Testis (tissue), 3 donors: ENCODE data around the gene MACROD1. TPM values are rescaled to one million over a fixed set of nuclear protein-coding genes. Genes with fewer than 3 reads are reported as not detected.
A peak's percentile ranks its signal among the peaks of the same experiment; 100 is the strongest.

Experiments used
- DNase-seq: peaks from one replicate; pipeline ENCODE4 v3.0.0-alpha.2; 2019
- H3K27ac ChIP-seq, 2 donors: fragments of 200-600 bp; sonication (generic); one replicate each; pipeline ENCODE4 v1.5.1; 2019
- H3K27me3 ChIP-seq: fragments of 200-600 bp; sonication (generic); one replicate; pipeline ENCODE4 v1.5.1; 2019
- H3K36me3 ChIP-seq: fragments of 200-600 bp; sonication (generic); one replicate; pipeline ENCODE4 v1.5.1; 2017; ENCODE audit warnings: low read depth; ENCODE audit errors: missing control alignments
- H3K4me1 ChIP-seq: fragments of 200-600 bp; sonication (generic); one replicate; pipeline ENCODE4 v1.5.1; 2019
- H3K4me3 ChIP-seq, 2 donors: fragments of 200-600 bp; sonication (generic); one replicate each; pipeline ENCODE4 v1.5.1; 2017 to 2019
- H3K9me3 ChIP-seq: fragments of 200-600 bp; sonication (generic); one replicate; pipeline ENCODE4 v1.5.1; 2017
- CTCF ChIP-seq, 3 experiments: fragments of 450-650 bp in 2 of 3; fragments of 200-600 bp in 1 of 3; sonication (generic) in 1 of 3; IDR thresholded peaks; one replicate each; pipeline ENCODE4 v1.5.1; 2016 to 2019; ENCODE audit warnings: antibody characterized with exemption in 3 of 3, mild to moderate bottlenecking in 2 of 3, moderate library complexity in 1 of 3
- POLR2A ChIP-seq: fragments of 450-650 bp; IDR thresholded peaks from one replicate; pipeline ENCODE4 v1.6.1; 2017; ENCODE audit warnings: antibody characterized with exemption, mild to moderate bottlenecking, moderate library complexity
- WGBS, 2 donors: methylation state at CpG; one replicate each; pipeline ENCODE4 v1.1.5; 2018; 5-methylcytosine and 5-hydroxymethylcytosine counted together
- intact Hi-C: fragments of 100-400 bp; cut with DNase I; formaldehyde crosslinking; loops from one replicate; pipeline ENCODE4 v1.15.1; 2023; ENCODE audit warnings: low total_unique reads
- polyA plus RNA-seq: library from polyadenylated mRNA; stranded (reverse); fragments of 350-450 nt; fragmentation: Illumina TruSeq; extraction: RNeasy Lipid Tissue Mini Kit (QIAGEN cat#74804); gene quantifications from one replicate; pipeline ENCODE4 v1.2.3, GENCODE V29; 2014; ENCODE audit warnings: low read depth, low replicate concordance; ENCODE audit not compliant: insufficient read depth
- total RNA-seq, 2 donors: library from RNA; depleted of rRNA; stranded (reverse); fragments of >200 nt; gene quantifications; one replicate each; pipeline ENCODE4 v1.2.3, GENCODE V29; 2016

The MACROD1 gene
- total and polyA plus RNA-seq, 3 donors from 2014 or later: 13.3 to 15.3 (median 14.1) TPM

- H3K27ac ChIP-seq: no peak within 1 kb of the TSS
Measured at GRCh38 chr11:64035576-64035975, 130.3 kb downstream of the MACROD1 start, which contains the start of gene FLRT1. Gene FLRT1 (plus strand): TSS chr11:64035931. CDS start chr11:64116268, 80,337 bp downstream.

GRCh38 chr11:64035081-64035524 is 130.8 kb downstream of the MACROD1 start:
- no peak overlapping the region for H3K27ac ChIP-seq
- peaks cover 5% of the 10 kb centered on the region for H3K4me1 ChIP-seq
- H3K4me3 ChIP-seq: no peak overlapping the region
- DNase-seq: no peak
- intact Hi-C loops: no loop called here
- H3K27me3 ChIP-seq: no peaks in the 10 kb centered on the region
- TF ChIP-seq CTCF (IDR thresholded peaks at IDR 0.05): no peak
- TF ChIP-seq POLR2A: no peak
- H3K9me3 ChIP-seq: no peaks in the 10 kb centered on the region
- WGBS, 2 donors: 11 to 13% methylated on average over 17 of the region's 17 CpGs
- H3K36me3 ChIP-seq: no peaks in the 10 kb centered on the region

More at GRCh38 chr11:64035576-64035975, 130.3 kb downstream of the MACROD1 start, which contains the start of gene FLRT1:
- peaks cover 5% of the 10 kb centered on the region for H3K4me1 ChIP-seq
- DNase-seq: no peak
- H3K27me3 ChIP-seq: no peaks in the 10 kb centered on the region
- H3K4me3 ChIP-seq: peak within 1 kb of the TSS; percentile 43 to 61
- WGBS, 2 donors: 0% methylated on average over 11 of the region's 64 CpGs; no CpG with 5 or more reads in 1 of the 2 donors
- H3K9me3 ChIP-seq: no peaks in the 10 kb centered on the region
- intact Hi-C loops: no loop called here
- TF ChIP-seq POLR2A: no peak
- H3K36me3 ChIP-seq: no peaks in the 10 kb centered on the region

DNA sequence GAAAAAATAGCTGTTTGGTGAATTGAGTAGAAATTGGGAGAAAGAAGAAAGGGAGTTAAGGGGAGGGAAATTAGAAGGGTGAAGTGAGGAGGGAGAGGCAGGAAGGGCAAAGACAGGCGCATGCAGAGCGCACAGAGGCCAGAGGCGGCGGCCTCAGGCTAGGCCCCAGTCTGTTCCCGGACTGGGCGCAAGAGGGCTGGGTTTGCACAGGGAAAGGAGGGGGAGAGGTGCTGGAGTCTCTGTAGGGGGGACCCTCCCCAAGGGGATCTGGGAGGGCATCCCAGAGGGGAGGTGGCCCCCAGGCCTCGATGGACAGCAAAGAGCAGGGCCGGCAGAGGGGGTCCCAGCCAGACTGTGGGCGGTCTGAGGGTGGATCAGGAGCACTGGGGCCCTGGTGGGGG is 131.5 kb downstream of the MACROD1 start:
- Histone ChIP-seq H3K4me3 (no peak overlapping the region), H3K9me3 (no peaks in the 10 kb centered on the region), H3K27me3 (no peaks in the 10 kb centered on the region), H3K36me3 (no peaks in the 10 kb centered on the region), H3K27ac (no peak overlapping the region), H3K4me1 (peaks cover 5% of the 10 kb centered on the region)
- no peak for DNase-seq
- intact Hi-C loops: no loop called here
- 66 to 68% methylated on average over 9 of the region's 9 CpGs for WGBS, 2 donors
- TF ChIP-seq POLR2A (no peak), CTCF (IDR thresholded peaks at IDR 0.05) (no peak)

GRCh38 chr11:64032050-64032449 is 133.9 kb downstream of the MACROD1 start:
- H3K27me3 ChIP-seq: no peaks in the 10 kb centered on the region
- no peak for DNase-seq
- H3K4me1 ChIP-seq: peaks cover 5% of the 10 kb centered on the region
- TF ChIP-seq CTCF (IDR thresholded peaks at IDR 0.05) (no peak), POLR2A (no peak)
- WGBS, 2 donors: 59 to 82% methylated on average over 4 of the region's 4 CpGs
- no peak overlapping the region for H3K4me3 ChIP-seq
- H3K27ac ChIP-seq: no peak overlapping the region
- no peaks in the 10 kb centered on the region for H3K36me3 ChIP-seq
- no peaks in the 10 kb centered on the region for H3K9me3 ChIP-seq
- intact Hi-C loops: no loop called here

- Histone ChIP-seq H3K36me3 (no peaks in the 10 kb centered on the region), H3K27me3 (no peaks in the 10 kb centered on the region), H3K9me3 (no peaks in the 10 kb centered on the region), H3K4me3 (no peak overlapping the region), H3K4me1 (peaks cover 5% of the 10 kb centered on the region), H3K27ac (no peak overlapping the region)
- intact Hi-C loops: no loop called here
- 74 to 93% methylated on average over 2 to 3 of the region's 3 CpGs for WGBS, 2 donors
- TF ChIP-seq POLR2A (no peak), CTCF (IDR thresholded peaks at IDR 0.05) (no peak)
- no peak for DNase-seq
Measured at GRCh38 chr11:64031001-64031400, 134.9 kb downstream of the MACROD1 start.
